ENCODE data around the gene MYO1E. TPM values are rescaled to one million over a fixed set of nuclear protein-coding genes. Genes with fewer than 3 reads are reported as not detected.

The MYO1E gene
- total and polyA plus RNA-seq, 2 of the 8 experiments (the other 6 are each of a cell fraction or from before 2014, with no cell fraction given): 19.6 to 142 TPM

- no peak overlapping the region for H3K23ac ChIP-seq (ENCODE audit: insufficient read length)
- ChIA-PET CTCF (ENCODE audit: partially characterized antibody) (interaction anchor here (1.5 kb wide), 1 partner anchor 131 kb away, joined by 3 read pairs; no protein-coding TSS in a partner anchor), POLR2A (ENCODE audit: partially characterized antibody) (interaction anchor here (0.9 to 1.4 kb wide), 2 partner anchors 11 to 13 kb away, joined by 3 read pairs; no protein-coding TSS in a partner anchor)
- FAIRE-seq (no peak), DNase-seq (ENCODE audit: low read depth in 1 of 2, low spot score in 2 of 2) (peak in 1 of 2 experiments; percentile 11)
- peaks cover 0 to 3% of the 10 kb centered on the region in 2 experiments; a peak in 2 of 4 replicates for H3K79me2 ChIP-seq (ENCODE audit: control insufficient read depth in 1 of 2, insufficient read depth in 2 of 2, low read length in 2 of 2)
- H3K56ac ChIP-seq (replicated peaks; ENCODE audit: insufficient read length, low read depth, low read length): no peak overlapping the region
- H3K4me3 ChIP-seq (ENCODE audit: extremely low read depth in 1 of 4, insufficient read depth in 2 of 4, low read depth in 3 of 4, low read length in 4 of 4): no peak overlapping the region
- H4K8ac ChIP-seq (ENCODE audit: extremely low read depth, insufficient read depth, low read length): no peak overlapping the region
- H2BK120ac ChIP-seq (replicated peaks; ENCODE audit: low read depth, low read length): no peak overlapping the region
- H2BK5ac ChIP-seq (ENCODE audit: low read depth, low read length): no peak overlapping the region
- H4K20me1 ChIP-seq (replicated peaks in 1 of 2; ENCODE audit: control insufficient read depth in 1 of 2, insufficient read depth in 2 of 2, low read length in 2 of 2): no peaks in the 10 kb centered on the region
- H2AK5ac ChIP-seq (ENCODE audit: low read depth, low read length): no peak overlapping the region
- no peak overlapping the region for H3K9ac ChIP-seq (replicated peaks in 1 of 4; ENCODE audit: extremely low read depth in 1 of 4, low read depth in 3 of 4, low read length in 3 of 4)
- 90% methylated on average over 4 of the region's 4 CpGs; no CpG with 5 or more reads in 1 of the 2 experiments for WGBS, 2 experiments (ENCODE audit: extremely low coverage in 1 of 2, insufficient coverage in 1 of 2, insufficient read length in 1 of 2, insufficient replicate concordance in 2 of 2, low coverage in 1 of 2, low lambda C conversion rate in 2 of 2, missing lambda C conversion rate in 1 of 2)
- peaks cover 27 to 72% (median 52%) of the 10 kb centered on the region in 4 experiments for H3K36me3 ChIP-seq (ENCODE audit: control insufficient read depth in 2 of 4, insufficient read depth in 4 of 4, low read length in 3 of 4)
- H4K5ac ChIP-seq (ENCODE audit: insufficient read length, low read depth, low read length): no peak overlapping the region
- no peak overlapping the region for H2BK12ac ChIP-seq (ENCODE audit: low read depth, low read length)
- H3K4me2 ChIP-seq (ENCODE audit: insufficient read depth in 1 of 2, low read depth in 2 of 2, low read length in 2 of 2): no peak overlapping the region
- no peaks in the 10 kb centered on the region for H3K4me1 ChIP-seq (replicated peaks in 1 of 4; ENCODE audit: control insufficient read depth in 3 of 4, insufficient read depth in 4 of 4, low read length in 3 of 4)
- H3K14ac ChIP-seq (ENCODE audit: insufficient read length): no peak overlapping the region
- H3K27me3 ChIP-seq (replicated peaks in 1 of 4; ENCODE audit: control insufficient read depth in 3 of 4, extremely low read depth in 1 of 4, insufficient read depth in 3 of 4, low read length in 3 of 4): no peaks in the 10 kb centered on the region
- no peaks in the 10 kb centered on the region for H3K9me3 ChIP-seq (ENCODE audit: insufficient read depth in 2 of 2, low read depth in 1 of 2, low read length in 1 of 2)
- no peaks in the 10 kb centered on the region; the same call in 1 of the 2 replicates for H3K23me2 ChIP-seq (ENCODE audit: low read depth, low read length)
- H2AFZ ChIP-seq (ENCODE audit: low read length): no peak overlapping the region
- H4K91ac ChIP-seq (replicated peaks; ENCODE audit: insufficient read length, low read length): no peak overlapping the region
- H3K18ac ChIP-seq (ENCODE audit: extremely low read depth, low read length): no peak overlapping the region
- H2BK20ac ChIP-seq (ENCODE audit: low read length): no peak overlapping the region
- no peak overlapping the region for H3K27ac ChIP-seq (ENCODE audit: low read depth, low read length)
- H3K79me1 ChIP-seq (ENCODE audit: low read depth, low read length): no peaks in the 10 kb centered on the region
- H2BK15ac ChIP-seq (ENCODE audit: low read length): no peak overlapping the region
- no peak overlapping the region for H3K4ac ChIP-seq (replicated peaks; ENCODE audit: insufficient read length, low read depth, low read length)
- TF ChIP-seq RXRA (IDR thresholded peaks at IDR 0.05; ENCODE audit: insufficient read depth, low read depth, low read length) (no peak), EP300 (IDR thresholded peaks at IDR 0.05; ENCODE audit: borderline replicate concordance in 1 of 2, low read depth in 2 of 2, low read length in 2 of 2) (no peak), TBP (IDR thresholded peaks at IDR 0.05; ENCODE audit: low read depth, low read length) (no peak), HDAC2 (IDR thresholded peaks at IDR 0.05; ENCODE audit: borderline replicate concordance in 1 of 2, low read depth in 2 of 2, low read length in 2 of 2) (no peak), CREB1 (IDR thresholded peaks at IDR 0.05) (no peak), RBBP5 (IDR thresholded peaks at IDR 0.05; ENCODE audit: borderline replicate concordance, low read depth, low read length) (no peak), CHD2 (IDR thresholded peaks at IDR 0.05; ENCODE audit: low read length) (no peak), SP2 (IDR thresholded peaks at IDR 0.05; ENCODE audit: low read length) (no peak), JUND (IDR thresholded peaks at IDR 0.05; ENCODE audit: low read length) (no peak), CTBP2 (IDR thresholded peaks at IDR 0.05; ENCODE audit: borderline replicate concordance, insufficient read depth, insufficient read length, low read length) (no peak), SUZ12 (IDR thresholded peaks at IDR 0.05; ENCODE audit: low read length) (no peak), POU5F1 (IDR thresholded peaks at IDR 0.05; ENCODE audit: low read depth, low read length) (no peak), TEAD4 (IDR thresholded peaks at IDR 0.05; ENCODE audit: low read depth, low read length) (no peak), ZNF274 (IDR thresholded peaks at IDR 0.05; ENCODE audit: borderline replicate concordance, extremely low read depth, low read length) (no peak)
Observed at GRCh38 chr15:59111251-59111650, 261.4 kb downstream of the MYO1E start.
